ENCODE results near the gene MAD1L1.

Gene MAD1L1

DNA sequence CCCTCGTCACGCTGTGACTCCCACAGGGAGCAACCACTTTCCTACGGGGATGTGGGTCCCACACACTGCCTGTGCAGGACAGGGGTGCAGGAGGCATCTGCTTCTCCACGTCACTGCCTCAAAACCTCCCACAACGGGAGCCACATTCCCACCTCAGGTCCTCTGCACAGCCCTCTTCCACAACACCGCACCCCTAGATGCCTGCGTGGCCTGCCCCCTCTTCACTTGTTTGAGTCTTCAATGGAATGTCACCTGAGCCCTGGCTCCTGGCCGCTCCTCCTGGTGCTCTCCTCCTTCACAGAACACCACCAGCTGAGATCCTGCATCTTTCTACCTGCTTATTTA lies 73.6 kb downstream of the MAD1L1 start:
- TF ChIP-seq, protein P1, sequence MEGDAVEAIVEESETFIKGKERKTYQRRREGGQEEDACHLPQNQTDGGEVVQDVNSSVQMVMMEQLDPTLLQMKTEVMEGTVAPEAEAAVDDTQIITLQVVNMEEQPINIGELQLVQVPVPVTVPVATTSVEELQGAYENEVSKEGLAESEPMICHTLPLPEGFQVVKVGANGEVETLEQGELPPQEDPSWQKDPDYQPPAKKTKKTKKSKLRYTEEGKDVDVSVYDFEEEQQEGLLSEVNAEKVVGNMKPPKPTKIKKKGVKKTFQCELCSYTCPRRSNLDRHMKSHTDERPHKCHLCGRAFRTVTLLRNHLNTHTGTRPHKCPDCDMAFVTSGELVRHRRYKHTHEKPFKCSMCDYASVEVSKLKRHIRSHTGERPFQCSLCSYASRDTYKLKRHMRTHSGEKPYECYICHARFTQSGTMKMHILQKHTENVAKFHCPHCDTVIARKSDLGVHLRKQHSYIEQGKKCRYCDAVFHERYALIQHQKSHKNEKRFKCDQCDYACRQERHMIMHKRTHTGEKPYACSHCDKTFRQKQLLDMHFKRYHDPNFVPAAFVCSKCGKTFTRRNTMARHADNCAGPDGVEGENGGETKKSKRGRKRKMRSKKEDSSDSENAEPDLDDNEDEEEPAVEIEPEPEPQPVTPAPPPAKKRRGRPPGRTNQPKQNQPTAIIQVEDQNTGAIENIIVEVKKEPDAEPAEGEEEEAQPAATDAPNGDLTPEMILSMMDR (IDR thresholded peaks at IDR 0.05; ENCODE audit: low read length, missing control alignments): no peak
- no peak overlapping the region for H3K4me3 ChIP-seq (replicated peaks; ENCODE audit: low read depth, low read length)
- no peak for DNase-seq (ENCODE audit: low read depth)

DNA sequence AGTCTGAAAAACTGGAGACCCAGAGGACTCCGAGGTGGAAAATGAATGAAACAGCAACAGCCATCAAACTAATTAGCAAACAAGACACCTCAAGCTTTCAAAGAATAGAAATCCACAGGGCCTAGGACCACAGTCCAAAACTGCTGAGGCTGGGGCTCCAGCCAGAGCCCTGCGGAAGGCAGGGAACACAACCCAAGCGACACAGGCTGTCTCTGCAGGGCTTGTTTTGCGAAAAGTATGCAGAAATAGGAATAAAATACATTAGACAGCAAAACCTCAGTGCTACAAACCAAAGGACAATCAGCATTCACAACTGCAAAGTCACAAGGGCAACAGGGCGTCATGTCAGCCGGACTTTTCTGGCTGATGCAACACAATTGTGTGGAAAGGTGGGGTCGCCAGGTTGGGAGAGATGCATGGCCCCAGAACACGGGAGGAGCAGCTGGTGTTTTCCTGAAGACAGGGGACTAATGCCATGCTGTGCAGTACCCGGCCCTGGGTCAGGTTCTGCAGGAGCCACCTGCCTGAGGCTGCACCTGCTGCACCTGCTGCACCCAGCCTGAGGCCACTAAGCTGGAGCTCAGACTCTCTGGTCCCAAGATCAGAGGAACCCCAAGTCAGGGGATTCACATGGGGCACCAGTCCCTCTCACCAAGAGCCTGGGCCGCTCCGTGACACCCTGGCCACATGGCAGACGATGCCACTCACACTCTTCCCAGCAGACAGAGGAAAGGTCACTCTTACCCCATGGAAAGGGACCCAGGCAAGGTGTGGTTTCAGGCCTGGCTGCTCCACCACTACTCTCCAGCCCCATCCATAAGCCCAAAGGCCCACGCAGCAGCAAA lies 74.2 kb downstream of the MAD1L1 start:
- TF ChIP-seq, protein P1 (IDR thresholded peaks at IDR 0.05; ENCODE audit: low read length, missing control alignments): no peak
- no peak overlapping the region for H3K4me3 ChIP-seq (replicated peaks; ENCODE audit: low read depth, low read length)
- DNase-seq (ENCODE audit: low read depth): no peak

DNA sequence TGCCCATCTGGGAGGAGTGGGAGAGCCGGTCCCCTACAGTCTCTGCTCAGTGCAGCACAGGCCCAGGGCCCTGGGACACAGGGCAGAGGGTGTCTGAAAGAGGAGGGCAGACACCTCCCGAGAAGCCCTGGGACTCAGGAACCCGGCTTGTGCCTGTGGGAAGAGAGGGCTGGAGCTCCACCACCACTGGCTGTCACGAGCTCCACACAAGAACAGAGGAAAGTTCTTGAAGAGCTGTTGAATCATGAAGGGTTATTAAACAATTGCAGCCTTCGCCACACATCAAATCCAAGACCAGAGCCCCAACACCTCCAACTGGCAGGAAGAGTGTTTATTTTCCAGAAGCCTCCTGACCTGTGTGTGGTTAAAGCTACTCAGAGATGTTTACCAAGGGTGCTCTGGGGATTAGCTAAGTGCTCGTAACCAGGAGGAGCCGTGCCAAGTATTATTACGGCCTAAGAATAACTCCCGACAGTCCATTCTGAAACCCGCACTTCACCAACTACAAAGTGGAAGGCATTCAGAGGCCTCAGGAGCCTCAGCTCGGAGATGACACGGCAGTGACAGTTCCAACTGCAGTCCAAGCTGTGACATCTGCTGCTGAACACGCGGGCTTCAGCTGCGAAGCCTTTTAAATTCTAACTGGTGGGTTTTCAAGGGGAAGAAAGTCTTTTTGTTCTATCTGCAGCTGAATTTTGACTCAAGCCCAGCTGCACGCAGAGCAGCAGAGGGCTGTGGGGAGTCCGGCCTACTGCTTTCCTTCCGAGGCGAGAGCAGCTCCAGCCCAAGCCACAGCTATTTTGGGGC lies 75.1 kb downstream of the MAD1L1 start:
- TF ChIP-seq, protein P1 (IDR thresholded peaks at IDR 0.05; ENCODE audit: low read length, missing control alignments): no peak
- peak; percentile 73 for DNase-seq (ENCODE audit: low read depth)
- H3K4me3 ChIP-seq (replicated peaks; ENCODE audit: low read depth, low read length): no peak overlapping the region

DNA sequence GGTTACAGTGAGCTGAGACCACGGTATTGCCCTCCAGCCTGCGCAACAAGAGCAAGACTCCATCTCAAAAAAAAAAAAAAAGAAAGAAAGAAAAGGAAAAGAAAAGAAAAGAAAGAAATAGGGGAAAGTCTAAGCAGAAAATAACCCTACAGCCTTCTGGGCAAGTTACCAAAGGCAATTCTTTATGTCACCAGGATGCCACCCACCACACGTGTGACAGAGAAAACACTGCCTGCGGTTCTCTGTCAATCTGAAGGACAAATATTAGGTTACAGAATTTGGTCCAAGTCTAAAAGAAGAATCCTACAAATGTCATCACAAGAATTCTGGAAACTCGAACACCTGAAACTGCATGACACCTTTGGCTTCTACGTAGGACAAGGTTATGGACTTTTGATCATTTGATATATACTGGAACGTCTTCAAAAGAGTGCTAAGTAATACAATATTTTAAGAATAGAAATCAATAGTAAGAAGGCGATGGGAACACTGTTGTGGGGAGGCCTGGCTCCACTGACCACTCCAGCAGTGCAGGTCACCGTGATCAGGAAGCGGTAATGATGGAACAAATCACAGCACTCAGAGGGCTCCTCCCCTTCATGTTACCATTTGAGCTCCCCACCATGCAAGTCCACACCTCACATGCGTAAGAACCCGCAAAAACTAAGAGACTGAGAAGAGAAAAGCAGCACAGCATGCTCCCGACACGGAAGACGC lies 75.8 kb downstream of the MAD1L1 start:
- DNase-seq (ENCODE audit: low read depth): no peak
- TF ChIP-seq, protein P1 (IDR thresholded peaks at IDR 0.05; ENCODE audit: low read length, missing control alignments): no peak

DNA sequence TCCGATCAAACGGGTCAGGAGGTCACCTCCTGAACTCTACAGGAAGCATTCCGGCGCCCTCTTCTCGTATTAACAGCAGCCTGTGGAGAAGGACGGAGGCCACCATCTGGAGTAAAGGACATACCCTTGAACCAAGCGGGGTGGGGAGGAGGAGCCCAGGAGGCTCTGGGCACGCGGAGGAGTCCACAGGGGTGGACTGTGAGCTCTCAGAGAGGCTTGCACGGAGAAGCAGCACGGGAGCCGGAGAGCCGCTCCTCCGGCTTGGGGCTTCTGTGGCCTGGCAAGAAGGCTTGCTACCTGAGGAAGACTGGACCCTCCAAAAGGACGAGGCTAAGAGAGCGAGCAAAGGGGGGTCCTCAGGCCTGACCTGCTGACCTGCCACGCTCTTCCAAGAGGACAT lies 77.9 kb downstream of the MAD1L1 start:
- H3K4me3 ChIP-seq (replicated peaks; ENCODE audit: low read depth, low read length): no peak overlapping the region
- no peak for DNase-seq (ENCODE audit: low read depth)
- TF ChIP-seq, protein P1 (IDR thresholded peaks at IDR 0.05; ENCODE audit: low read length, missing control alignments): no peak

More for the DNA sequence above, 75.8 kb downstream of the MAD1L1 start:
- H3K4me3 ChIP-seq (replicated peaks; ENCODE audit: low read depth, low read length): no peak overlapping the region

DNA sequence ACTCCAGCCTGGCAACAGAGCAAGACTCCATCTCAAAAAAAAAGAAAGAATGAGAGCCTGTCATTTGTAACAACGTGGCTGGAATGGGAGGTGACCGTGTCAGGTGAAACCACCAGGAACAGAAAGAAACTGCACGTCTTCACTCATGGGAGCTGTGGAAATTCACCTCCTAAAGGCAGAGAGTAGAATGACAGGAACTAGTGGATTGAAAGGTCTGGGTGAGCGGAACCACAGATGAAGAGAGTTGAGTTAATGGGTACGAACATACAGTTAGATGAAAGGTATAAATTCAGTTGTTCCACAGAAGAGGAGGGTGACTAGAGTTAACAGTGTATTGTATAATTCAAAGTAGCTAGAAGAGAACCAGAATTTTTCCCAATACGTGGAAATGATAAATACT lies 78.6 kb downstream of the MAD1L1 start:
- TF ChIP-seq, protein P1 (IDR thresholded peaks at IDR 0.05; ENCODE audit: low read length, missing control alignments): no peak
- no peak overlapping the region for H3K4me3 ChIP-seq (replicated peaks; ENCODE audit: low read depth, low read length)
- DNase-seq (ENCODE audit: low read depth): no peak
